Stimulated activated CD4-positive, alpha-beta T cell treated with anti-CD3 and anti-CD28 coated beads, Interleukin-15, amount 100 ng/mL, for 48 hours (primary cell): ENCODE measurements around the gene IGFBP2.
A peak's percentile ranks its signal among the peaks of the same experiment; 100 is the strongest.
"Not testable (repeated sequence)": the region's sequence is repeated elsewhere in the genome, so short reads cannot be mapped to it uniquely, and the experiment has no call there.

ENCODE experiments used
- DNase-seq, 2 donors: peaks; one replicate each; pipeline ENCODE4 v3.0.0-alpha.2; 2020; ENCODE audit warnings: low read depth in 2 of 2

IGFBP2 gene

GRCh38 chr2:216632952-216633615 lies at the start of gene IGFBP2:
Gene IGFBP2, plus strand, starts transcription at chr2:216633420. Its CDS starts 104 bp downstream, at chr2:216633524.
- peak in 1 of 2 donors; percentile 12 for DNase-seq

- no peak for DNase-seq
Observed at GRCh38 chr2:216583606-216584005, 49.6 kb upstream of the IGFBP2 start.

- DNase-seq: no peak
Observed at GRCh38 chr2:216584112-216584511, 49.1 kb upstream of the IGFBP2 start.

GRCh38 chr2:216585441-216585840 lies 47.8 kb upstream of the IGFBP2 start:
- no peak for DNase-seq

GRCh38 chr2:216588861-216589710 lies 44.1 kb upstream of the IGFBP2 start:
- DNase-seq: no peak

DNA sequence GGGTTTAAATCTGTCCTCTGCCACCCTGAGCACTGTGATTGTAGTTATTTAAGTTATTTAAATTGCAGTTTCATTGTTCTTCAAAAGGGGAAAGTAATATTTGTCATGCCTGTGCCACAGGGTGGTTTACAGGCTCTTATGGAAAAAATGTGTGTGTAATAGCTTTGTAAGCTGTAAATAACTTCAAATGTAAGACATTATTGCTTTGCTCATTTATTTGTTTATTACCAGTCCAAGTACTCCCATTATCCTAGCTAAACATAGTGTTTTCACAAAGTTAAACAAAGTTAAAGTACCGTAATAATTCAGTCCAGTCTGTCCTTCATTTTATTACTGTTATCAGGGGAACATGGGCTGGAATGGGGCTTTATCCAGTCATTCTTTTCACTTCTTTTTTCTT lies 43.4 kb upstream of the IGFBP2 start:
- no peak for DNase-seq

GRCh38 chr2:216590780-216591179 lies 42.4 kb upstream of the IGFBP2 start:
- DNase-seq: no peak

- DNase-seq: no peak
Observed at GRCh38 chr2:216591480-216591879, 41.7 kb upstream of the IGFBP2 start.

DNA sequence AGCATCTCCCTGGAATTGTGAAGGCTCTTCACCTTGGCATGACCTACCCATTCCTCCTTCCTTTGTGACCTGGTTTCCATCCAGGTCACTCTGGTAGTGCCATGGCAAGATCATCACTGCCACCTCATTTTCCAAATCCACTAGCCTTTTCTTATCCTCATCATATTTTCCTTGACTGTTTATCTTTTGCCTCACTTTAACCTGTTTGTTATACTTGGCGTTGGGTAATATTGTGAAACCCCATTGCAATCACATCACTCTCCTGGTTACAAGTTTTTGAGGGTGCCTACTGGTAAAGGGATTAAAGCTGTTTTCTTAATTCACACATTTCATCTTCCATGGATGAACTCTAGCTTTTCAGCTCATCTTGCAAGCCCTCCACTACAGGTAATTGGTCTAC lies 39.1 kb upstream of the IGFBP2 start:
- no peak for DNase-seq

- no peak for DNase-seq
Observed at GRCh38 chr2:216596236-216596979, 36.8 kb upstream of the IGFBP2 start.

GRCh38 chr2:216596980-216597509 lies 36.2 kb upstream of the IGFBP2 start:
- DNase-seq: no peak

GRCh38 chr2:216597825-216598224 lies 35.4 kb upstream of the IGFBP2 start:
- DNase-seq: not testable (repeated sequence)

DNA sequence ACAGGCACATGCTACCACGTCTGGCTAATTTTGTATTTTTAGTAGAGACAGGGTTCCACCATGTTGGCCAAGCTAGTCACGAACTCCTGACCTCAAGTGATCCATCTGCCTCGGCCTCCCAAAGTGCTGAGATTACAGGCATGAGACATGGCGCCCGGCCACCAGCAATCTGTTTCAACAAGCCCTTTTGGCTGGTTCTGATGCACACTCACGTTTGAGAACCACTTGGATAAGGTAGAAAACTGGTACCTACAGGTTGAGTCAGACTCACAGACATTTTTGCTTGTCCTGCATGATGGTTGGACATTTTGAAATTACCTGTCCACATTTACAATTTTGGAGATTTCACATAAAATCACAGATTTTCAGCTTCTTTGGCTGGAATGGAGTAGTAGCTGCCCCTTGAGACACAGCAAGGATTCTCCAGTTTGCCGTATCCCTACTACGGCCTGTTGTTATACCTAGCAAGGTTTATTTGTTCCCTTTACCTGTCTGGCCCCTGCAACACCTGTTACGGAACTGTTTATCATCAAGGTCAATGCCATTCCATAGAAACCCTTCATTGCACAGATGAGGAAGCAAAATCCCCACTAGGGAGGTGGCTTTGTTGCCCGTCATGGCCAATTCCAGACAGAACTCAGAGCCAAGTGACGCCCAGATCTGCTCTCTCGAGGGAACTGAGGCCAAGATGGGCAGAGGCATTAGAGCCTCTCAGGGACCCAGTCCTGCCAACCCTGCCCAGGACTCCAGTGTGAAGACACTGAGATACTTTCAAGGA lies 31.4 kb upstream of the IGFBP2 start:
- no peak for DNase-seq

GRCh38 chr2:216603010-216603883 lies 30.0 kb upstream of the IGFBP2 start:
- DNase-seq: no peak

DNA sequence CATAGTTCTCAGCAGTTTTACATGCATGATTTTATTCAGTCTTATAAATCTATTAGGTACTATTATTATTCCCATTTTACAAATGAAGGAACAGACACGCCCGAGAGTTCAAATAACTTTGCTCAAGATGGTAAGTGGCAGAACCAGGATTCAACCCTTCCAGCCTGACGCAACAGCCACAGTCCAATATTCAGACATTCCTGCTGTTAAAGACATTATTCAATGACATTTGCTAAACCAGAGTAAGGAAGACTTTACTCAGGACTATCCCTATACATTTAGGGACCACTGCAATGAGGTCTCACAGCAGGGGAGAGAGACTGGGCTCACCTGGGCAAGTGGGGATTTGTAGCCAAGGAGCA lies 29.4 kb upstream of the IGFBP2 start:
- DNase-seq: no peak

DNA sequence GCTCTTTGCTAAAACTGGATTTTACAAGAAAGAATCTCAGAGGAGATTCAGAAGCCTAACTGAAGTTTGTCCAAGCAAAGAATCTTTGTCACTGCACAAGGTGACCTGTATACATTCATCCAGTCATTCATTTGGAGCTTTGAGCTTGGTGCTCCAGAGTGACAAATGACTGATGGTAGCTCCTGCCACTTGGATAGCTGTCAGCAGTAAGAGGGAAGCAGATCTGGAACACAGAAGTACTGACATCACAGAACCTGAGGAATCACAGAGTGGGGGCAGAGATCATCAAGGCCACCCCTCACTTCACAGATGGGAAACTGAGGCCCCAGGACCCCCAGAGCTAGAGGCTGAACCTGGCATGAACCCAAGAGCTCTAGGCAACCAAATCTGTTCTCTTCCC lies 28.8 kb upstream of the IGFBP2 start:
- DNase-seq: no peak

GRCh38 chr2:216606551-216607276 lies 26.5 kb upstream of the IGFBP2 start:
- DNase-seq: peak; percentile 66 to 80

DNA sequence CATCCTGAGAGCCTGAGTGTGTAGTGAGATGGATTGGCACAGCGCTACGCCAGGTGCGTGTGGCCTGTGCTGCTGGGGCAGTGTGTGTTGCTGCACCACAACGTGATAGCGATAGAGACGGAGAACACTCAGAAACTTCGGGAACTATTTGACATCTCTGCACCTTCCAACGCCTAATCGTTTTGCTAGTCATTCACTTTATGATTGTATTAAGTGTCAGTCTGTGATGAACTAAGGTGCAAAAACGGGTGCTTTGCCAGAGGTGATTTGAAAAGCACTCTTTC lies 26.0 kb upstream of the IGFBP2 start:
- no peak for DNase-seq

DNA sequence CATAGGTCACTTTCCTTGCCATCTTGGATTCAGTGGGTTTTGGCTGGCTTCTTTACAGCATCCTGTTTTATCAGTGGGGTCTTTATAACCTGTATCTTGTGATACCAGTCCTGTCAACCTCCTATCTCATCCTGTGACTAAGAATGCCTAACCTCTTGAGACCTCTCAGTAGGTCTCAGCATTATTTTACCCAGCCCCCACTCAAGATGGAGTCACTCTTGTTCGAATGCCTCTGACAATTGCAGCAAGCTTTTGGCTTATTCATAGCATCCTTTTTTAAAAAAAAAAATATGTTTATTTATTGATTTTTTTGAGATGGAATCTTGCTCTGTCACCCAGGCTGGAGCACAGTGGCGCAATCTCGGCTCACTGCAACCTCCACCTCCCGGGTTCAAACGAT lies 24.7 kb upstream of the IGFBP2 start:
- no peak for DNase-seq
